Left ventricle myocardium inferior (tissue), 1 donor: ENCODE measurements around the gene ABHD12. TPM values are rescaled to one million over a fixed set of nuclear protein-coding genes. Genes with fewer than 3 reads are reported as not detected.

Experiments
- DNase-seq: peaks from one replicate; pipeline ENCODE4 v3.0.0-alpha.2; 2020
- H3K27ac ChIP-seq: fragments of 200-600 bp; replicated peaks from 2 replicates; pipeline ENCODE4 v1.8.0; 2021
- H3K27me3 ChIP-seq: fragments of 200-600 bp; 2 replicates; pipeline ENCODE4 v1.8.0; 2021; ENCODE audit warnings: low read depth
- H3K36me3 ChIP-seq: fragments of 200-600 bp; 2 replicates; pipeline ENCODE4 v1.8.0; 2021
- H3K4me1 ChIP-seq: fragments of 200-600 bp; 2 replicates; pipeline ENCODE4 v1.8.0; 2021
- H3K4me3 ChIP-seq: fragments of 200-600 bp; 2 replicates; pipeline ENCODE4 v1.8.0; 2021; ENCODE audit warnings: mild to moderate bottlenecking, moderate library complexity
- H3K9me3 ChIP-seq: fragments of 200-600 bp; replicated peaks from 2 replicates; pipeline ENCODE4 v1.8.0; 2021
- CTCF ChIP-seq: fragments of 200-600 bp; IDR thresholded peaks from 2 replicates; pipeline ENCODE4 v1.8.0; 2021; ENCODE audit warnings: antibody characterized with exemption, mild to moderate bottlenecking, borderline replicate concordance
- intact Hi-C: fragments of 100-400 bp; cut with micrococcal nuclease; formaldehyde crosslinking; loops from one replicate; pipeline ENCODE4 v1.11.0; 2022
- total RNA-seq: library from RNA; stranded (reverse); fragmentation: NEBNext Ultra II Directional; extraction: Animal tissue kit (Norgen Biotek cat#: 25700); gene quantifications from one replicate; pipeline ENCODE4 v1.2.1, GENCODE V29; 2021
- donor health status: DM: no; HTN: yes; CAD: no; lungs with severe emphysema.

Gene ABHD12
- total RNA-seq, 1 donor from 2014 or later = 23.2 TPM

GRCh38 chr20:25318471-25319240, 72.0 kb downstream of the ABHD12 start:
- H3K36me3 ChIP-seq = peaks cover 31% of the 10 kb centered on the region
- peaks cover 28% of the 10 kb centered on the region for H3K4me1 ChIP-seq
- H3K4me3 ChIP-seq = no peak overlapping the region
- no peaks in the 10 kb centered on the region for H3K9me3 ChIP-seq
- intact Hi-C loops = loop anchor here (10.0 kb wide), 1 partner anchor 56 kb away; no protein-coding TSS in a partner anchor
- no peaks in the 10 kb centered on the region for H3K27me3 ChIP-seq
- TF ChIP-seq CTCF = no peak
- peak overlapping the region; percentile 50 for H3K27ac ChIP-seq
- no peak for DNase-seq

- Histone ChIP-seq H3K36me3 (peaks cover 23% of the 10 kb centered on the region), H3K4me1 (peaks cover 28% of the 10 kb centered on the region), H3K4me3 (no peak overlapping the region), H3K27ac (peak overlapping the region; percentile 5), H3K27me3 (no peaks in the 10 kb centered on the region), H3K9me3 (no peaks in the 10 kb centered on the region)
- TF ChIP-seq CTCF = no peak
- no peak for DNase-seq
- intact Hi-C loops = loop anchor here (10.0 kb wide), 1 partner anchor 57 kb away; no protein-coding TSS in a partner anchor
Observed at GRCh38 chr20:25317351-25318075, 73.1 kb downstream of the ABHD12 start.

GRCh38 chr20:25316506-25317190, 74.0 kb downstream of the ABHD12 start:
- Histone ChIP-seq H3K27ac (no peak overlapping the region), H3K4me1 (peaks cover 33% of the 10 kb centered on the region), H3K36me3 (peaks cover 14% of the 10 kb centered on the region), H3K9me3 (no peaks in the 10 kb centered on the region), H3K27me3 (no peaks in the 10 kb centered on the region), H3K4me3 (no peak overlapping the region)
- TF ChIP-seq CTCF = no peak
- DNase-seq = no peak
- intact Hi-C loops = loop anchor here (10.0 kb wide), 1 partner anchor 58 kb away; no protein-coding TSS in a partner anchor

GRCh38 chr20:25315418-25316210, 75.0 kb downstream of the ABHD12 start:
- Histone ChIP-seq H3K27me3 (no peaks in the 10 kb centered on the region), H3K4me3 (no peak overlapping the region), H3K9me3 (no peaks in the 10 kb centered on the region), H3K27ac (no peak overlapping the region), H3K36me3 (peaks cover 14% of the 10 kb centered on the region), H3K4me1 (peaks cover 37% of the 10 kb centered on the region)
- TF ChIP-seq CTCF = no peak
- intact Hi-C loops = loop anchor here (10.0 kb wide), 1 partner anchor 59 kb away; no protein-coding TSS in a partner anchor
- no peak for DNase-seq
